SHP77 (cell line): ENCODE results near the gene DPYD.

Experiments
- DNase-seq, 2 experiments: peaks; one replicate each; lab custom pipeline; 2025; lab: John Stamatoyannopoulos, UW

The DPYD gene

DNA sequence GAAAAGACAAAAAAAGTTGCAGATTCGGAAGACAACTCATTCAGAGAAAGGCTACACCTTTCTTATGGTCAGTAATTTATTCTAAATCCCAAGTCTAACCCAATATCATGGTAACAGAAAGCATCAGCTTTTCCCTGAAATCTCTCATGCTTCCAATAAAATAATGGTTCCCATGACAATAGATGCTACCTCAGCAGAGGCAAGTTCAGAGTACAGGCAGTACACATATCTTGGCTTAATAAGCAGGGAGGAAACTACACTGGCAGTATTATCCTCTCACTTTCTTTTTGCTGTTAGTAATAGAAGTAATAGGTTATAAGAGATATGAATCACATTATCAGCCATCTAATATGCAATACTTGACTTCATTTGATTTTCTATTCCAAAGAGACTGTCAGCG lies 137.1 kb downstream of the DPYD start:
- DNase-seq: no peak

DNA sequence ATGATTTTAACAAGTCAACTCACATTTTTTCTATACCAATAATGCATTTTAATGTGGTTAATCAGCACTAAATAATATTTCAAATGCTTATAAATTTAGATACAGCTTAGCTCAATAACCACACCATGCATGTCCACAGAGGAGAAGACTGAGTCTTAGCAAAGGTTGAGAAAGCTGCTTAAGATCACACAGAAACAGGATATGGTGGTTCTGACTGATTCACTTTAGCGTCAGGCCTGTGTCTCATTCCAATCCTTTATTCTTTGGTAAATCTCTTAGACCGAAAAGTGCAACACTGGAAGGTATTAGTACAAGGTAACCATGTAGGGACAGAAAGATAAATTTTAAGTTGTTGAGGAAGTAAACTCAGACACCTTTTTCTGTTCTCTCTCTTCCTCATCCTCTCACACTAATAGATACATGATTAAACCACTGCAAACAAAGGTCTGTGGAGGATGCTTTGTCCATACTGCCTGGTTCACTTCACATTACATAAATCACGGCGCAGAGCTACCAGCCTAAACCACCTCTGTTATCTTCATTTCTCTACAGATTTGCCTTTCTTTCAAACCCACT lies 139.0 kb downstream of the DPYD start:
- no peak for DNase-seq

DNA sequence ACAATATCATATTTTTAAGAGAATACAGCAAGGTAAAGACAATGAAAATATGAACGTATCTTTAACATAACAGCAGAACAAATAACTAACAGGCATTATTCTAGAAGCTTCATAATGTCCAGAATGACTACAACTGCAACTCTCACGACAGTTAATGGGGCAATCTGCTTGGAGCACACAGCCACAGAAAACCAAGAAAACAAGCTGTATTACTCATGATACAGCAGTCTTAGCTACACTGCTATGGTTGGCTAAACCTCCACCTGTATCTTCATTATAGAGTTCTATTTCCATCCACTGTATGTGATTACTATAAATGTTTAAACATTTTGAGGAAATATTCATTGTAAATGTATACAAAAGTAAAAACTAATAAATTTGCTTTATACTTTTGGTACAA lies 139.9 kb downstream of the DPYD start:
- no peak for DNase-seq

DNA sequence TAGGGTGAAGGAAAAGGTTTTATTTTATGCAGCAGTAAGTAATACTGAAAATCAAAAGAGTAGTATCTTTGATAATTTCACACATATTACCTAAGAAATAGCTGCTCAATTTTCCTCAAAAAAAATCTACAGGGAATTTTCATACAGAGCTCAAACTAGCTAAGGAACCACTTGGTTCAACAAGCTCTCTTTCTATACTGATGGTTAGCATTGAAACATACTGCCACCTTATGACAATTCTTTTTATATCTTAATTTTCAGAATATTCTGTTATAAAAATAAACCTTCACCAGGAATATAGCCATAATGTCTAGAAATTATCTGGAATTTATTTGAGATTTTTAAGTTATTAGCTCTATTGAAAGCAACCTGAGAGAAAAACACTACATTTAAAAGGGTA lies 142.1 kb downstream of the DPYD start:
- no peak for DNase-seq

DNA sequence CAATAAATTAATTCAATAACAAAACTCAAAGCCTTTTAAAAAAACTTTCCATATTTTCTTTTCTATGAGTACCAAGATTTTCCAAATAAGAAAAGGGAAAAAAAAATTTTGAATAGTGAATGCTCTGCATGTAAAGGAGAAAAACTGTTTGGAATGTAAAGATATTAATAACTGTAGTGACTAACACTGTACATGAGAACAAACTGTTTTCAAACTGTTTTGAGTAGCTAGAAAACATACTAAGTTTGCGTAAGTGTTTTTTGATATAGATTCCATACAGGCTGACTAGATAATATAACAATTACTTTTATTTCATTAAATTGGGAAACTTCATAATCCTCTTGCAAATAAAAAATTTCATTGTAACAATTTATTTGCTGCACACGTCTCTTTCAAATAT lies 150.5 kb downstream of the DPYD start:
- DNase-seq: no peak

DNA sequence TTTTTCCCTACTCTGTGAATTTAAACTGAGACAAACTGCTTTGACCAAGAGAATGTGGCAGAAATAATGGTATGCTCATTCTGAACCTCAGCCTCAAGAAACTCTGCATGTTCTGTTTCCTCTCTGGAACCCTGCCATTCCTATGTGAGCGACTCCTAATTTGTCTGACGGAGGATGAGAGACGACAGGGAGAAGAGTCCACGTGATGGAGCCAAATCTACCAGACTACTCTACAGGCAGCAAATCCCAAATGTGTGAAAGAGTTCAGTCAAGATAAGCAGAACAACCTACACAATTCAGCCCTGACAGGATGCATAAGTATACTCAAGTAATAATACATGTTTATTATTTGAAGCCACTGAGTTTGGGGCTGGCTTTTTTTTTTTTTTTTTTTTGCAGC lies 153.5 kb downstream of the DPYD start:
- DNase-seq: no peak

DNA sequence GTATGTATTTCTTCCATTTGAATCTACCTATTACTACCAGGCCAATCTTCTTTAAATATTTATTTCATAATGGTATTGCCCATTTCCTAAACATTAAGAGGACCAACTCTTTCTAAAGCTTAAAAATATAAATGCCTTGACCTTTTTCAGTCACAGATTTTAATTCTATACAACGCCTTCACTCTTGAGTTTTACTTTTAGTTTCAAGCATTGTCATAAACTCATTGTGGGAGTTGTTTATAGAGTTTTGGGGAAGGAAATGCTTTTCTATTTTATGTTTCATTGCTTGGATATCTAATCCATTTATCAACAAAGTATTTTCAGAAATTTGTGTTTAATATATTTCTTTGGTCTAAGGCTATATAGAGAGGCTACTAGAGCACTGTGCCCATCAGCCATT lies 155.8 kb downstream of the DPYD start:
- DNase-seq: no peak

DNA sequence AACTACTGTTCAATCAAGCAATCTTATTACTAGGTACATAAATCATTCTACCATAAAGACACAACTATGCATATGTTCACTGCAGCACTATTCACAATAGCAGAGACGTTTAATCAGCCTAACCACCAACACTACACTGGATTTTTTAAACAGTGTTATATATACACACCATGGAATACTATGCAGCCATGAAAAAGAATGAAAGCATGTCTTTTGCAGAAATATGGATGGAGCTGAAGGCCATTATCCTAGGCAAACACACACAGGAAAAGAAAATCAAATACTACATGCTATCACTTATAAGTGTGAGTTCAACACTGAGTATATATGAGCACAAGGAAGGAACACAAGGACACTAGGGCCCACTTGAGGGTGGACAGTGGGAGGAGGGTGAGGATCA lies 159.2 kb downstream of the DPYD start:
- no peak for DNase-seq

DNA sequence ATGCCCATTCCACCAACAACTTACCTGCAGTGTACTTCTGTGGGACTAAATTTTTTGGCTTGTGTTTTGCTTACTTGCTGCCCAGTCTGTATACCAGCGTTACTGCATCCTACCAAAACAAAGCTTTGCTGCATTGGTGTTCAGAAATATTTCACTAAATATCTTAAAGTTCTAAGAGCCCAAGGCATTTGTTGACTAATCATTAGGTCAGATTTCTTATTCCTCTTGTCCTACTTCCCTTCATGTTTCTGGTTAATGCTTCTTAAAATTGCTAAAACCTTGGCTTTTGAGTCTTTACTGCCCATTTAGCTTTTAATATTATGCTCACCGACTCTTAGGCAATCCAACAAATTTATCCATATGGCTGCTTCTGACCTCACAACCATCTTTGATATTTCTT lies 161.8 kb downstream of the DPYD start:
- DNase-seq: no peak

DNA sequence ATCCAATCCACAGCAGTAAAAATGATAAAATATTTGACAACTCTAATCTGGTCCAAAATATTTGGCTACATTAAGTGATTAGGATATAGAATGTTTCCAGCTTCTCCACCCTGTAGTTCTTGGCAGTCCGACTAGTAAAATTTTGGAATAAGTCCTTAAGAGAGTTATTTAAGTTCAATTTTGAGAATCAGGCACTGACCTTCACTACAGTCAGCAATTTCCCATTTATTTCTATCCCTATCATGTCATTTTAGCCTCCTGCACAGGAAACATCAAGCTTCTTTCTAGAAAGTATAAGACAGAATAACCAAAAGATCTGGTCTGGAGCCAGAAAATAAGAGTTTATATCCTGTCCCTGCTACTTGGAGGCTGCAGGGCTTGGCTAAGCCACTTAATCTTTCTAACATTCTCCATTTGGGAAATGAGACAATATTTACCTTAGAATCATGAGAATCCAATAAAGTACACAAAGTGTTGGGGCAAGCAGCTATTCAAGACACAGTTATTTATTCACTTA lies 162.2 kb downstream of the DPYD start:
- DNase-seq: no peak

DNA sequence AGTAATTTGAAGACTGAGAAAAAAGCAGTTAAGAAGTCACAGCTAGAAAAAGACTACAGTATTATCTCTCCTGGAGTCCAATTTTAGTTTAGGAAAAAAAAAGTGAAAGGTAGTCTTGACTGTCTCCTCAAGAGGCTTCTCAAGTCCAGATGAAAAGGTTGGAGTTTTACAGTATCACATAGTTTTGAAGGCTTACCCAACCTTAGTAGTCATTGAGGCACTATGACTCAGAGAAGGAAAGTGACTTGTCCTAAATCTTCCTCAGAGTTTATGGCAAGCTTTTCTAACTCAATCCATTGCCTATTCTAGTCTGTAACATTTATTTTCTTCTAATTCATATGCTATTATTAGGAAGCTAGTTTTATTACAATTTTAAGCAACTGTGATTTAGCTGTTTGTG lies 174.9 kb downstream of the DPYD start:
- no peak for DNase-seq

DNA sequence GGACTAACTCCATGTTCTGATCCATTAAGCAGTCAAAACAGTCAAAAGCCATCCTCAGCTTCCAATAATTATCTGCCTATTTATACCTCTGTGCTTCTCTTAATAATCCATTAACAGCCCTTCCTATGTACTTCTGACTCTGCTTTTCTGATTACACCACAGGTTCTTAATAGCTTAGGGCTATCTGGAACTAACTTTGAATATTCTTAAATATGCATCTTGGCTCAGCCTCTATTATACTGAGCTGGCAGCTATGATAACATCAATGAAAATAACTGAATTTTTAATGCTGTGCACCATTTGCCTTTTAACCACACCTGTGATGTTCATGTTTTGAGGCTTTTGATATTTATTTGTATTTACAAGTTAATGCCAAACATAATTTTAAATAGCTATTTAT lies 175.9 kb downstream of the DPYD start:
- no peak for DNase-seq

DNA sequence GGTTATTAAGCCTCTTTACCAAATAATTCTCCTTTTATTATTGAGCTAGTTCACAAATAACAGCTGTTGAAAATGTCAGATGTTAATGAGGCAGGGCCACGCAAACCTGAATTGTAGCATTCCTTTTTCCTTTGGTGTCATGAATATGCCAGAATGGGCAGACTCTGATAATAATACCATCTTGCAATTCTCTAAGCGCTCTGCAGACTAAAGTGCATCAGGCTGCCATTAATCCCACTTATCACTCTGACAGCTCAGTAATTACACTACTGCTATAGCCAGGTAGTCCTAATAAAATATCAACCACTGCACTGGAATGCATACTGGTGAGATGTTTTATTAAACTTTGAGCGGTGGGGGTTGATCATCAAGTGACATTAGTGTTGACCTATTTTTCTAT lies 177.7 kb downstream of the DPYD start:
- no peak for DNase-seq

DNA sequence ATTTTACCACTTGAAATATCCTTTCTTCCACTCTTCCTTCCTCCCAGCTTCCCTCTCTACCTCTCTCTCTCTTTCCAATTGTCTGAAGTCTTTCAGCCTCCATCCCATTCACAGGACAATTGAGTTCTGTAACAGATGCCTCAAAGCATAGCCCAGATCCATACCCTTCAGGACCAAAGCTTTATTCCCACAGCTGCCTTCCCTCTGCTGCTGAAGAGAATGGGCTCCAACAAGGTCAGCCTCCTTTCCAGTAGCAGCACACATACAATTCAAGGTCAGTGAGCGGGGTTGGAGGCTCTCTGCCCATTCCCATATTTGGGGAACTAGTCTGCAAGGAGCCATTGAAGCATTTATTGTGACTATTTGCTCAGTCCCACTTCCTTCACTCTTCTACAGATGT lies 179.9 kb downstream of the DPYD start:
- DNase-seq: no peak

DNA sequence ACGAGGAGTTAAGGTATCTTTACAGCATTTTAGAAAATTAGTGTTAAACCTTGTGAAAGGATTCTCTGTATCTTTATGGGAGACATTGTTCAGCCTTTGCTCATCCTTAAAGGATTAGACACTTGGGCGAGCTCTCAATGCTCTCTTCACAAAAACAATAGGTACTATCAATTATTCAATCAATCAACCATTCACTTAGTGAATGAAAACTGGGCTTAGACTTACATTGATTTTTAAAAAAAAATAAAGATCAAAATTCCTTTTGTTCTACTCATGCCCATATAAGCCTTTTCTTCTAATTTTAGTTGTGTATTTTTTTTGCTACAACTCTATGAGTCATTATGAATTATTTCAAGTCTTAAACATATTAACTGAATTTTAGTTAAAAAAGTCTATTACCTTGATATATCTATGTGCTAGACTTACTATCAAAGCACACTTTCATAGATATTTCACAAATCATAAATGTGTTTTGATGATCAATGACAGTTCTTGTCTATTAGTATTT lies 181.2 kb downstream of the DPYD start:
- DNase-seq: no peak

DNA sequence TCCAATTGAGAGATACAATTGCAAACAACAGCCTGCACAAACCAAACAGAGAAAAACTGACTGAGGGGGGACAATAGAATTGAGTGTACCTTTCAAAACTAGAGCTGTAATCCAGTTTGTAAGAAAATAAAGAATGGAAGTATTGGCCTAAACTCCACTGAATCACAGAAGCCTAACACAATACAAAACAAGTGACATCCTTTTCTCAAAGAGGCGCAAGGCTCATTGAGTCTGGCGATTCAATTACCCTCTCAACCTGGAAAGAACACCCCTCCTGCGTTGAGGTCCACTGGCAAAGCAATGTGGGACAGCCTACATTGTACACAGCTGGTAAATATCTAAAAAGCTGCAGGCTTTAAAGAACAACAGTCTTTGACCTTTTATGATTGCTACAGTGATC lies 182.6 kb downstream of the DPYD start:
- no peak for DNase-seq

DNA sequence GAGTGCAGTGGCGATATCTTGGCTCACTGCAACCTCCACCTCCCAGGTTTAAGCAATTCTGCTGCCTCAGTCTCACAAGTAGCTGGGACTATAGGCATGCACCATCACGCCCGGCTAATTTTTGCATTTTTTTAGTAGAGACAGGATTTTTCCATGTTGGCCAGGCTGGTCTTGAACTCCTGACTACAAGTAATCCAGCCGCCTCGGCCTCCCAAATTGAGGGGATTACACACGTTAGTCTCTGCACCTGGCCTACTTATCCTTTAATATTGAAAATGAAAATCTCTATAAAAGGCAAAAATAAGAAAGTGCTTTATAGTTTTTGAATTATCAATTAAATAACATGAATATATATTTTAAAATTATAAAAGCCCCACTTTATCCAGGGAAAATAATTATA lies 190.6 kb downstream of the DPYD start:
- no peak for DNase-seq

DNA sequence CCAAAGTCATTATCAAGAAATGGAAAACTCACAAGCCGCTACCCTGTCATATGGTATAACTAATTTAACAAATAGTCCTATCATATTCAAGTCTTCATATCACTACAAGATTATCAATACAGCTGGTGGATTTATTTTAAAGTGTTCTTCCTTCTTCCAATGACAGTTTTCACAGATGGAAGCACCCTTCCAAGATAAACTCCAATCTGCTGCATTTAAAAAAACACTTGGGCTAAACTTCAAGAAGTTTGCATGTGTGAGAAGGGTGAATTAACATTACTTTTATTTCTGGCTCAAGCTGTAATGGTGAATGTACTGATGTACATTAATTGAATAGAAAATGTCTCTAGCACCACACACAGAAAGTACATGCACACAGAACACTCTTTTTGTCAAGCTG lies 192.4 kb downstream of the DPYD start:
- no peak for DNase-seq

DNA sequence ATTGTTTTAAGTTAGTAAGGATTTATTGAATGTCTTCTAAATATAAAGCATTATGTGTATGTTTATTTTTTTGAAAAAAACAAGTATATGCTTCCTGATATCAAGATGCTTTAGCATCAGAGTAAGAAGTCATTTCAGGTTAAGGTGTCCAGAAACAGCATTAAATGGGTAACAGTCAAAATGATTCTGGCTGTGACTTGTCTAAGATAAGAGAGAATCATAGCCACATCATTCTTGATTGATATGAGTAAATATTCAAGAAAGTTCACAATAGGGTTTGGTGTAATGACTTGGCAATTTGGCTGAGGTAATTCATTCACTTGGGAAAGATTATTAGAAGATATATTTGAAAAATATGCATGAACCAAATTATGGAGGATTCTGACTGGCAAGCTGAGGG lies 193.8 kb downstream of the DPYD start:
- DNase-seq: no peak

DNA sequence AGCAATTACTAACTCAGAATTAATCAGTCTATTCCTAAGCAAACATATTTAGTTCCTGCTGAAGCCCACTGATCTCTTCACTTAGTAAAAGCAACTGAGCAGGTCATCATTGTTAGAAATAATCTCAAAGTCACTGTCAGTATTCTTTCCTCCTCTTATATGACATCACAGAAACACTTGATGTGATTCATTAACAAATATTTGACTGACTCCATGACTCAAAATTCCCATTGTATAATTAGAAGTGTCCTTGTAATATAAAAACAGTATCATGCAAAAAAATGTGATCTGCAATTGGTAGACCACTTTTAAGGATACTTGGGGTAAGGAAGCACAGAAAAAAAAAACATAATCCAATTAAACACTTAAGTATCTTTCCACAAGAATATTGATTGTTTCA lies 194.4 kb downstream of the DPYD start:
- DNase-seq: no peak

DNA sequence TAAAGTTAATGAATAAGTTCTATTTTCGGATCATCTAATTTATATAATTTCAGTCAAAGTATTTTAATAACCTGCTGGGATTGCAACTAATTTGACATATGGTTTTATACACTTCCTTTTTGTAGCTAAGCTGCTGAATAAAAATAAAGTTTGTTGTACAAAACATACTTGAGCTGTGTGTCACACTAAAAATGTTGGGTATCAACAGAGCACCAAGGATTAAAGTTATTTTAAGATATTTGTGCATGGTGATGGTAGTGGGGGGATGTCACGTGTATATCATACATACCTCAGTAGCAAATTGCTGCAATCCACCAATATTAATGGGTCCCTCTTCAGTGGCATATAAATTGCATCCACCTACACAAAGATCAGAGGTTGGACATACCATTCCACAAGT lies 199.6 kb downstream of the DPYD start:
- no peak for DNase-seq

DNA sequence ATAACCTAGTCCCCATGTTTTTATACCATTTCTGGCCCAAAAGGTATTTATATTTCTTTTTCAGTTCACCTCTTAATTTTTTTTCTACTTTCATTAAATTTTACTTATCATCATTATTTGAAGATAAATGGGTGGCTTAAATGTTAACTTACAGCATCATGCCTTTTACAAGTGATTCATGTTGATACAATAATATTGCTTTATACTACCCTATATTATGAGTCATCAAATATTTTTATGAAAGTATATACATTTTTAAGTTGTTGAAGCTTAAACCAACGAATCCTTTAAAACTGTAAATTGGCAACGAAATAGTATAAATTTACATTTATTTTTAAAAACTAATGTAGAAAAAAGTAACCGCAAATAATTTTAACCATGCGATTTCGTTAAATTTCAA lies 207.9 kb downstream of the DPYD start:
- DNase-seq: no peak

DNA sequence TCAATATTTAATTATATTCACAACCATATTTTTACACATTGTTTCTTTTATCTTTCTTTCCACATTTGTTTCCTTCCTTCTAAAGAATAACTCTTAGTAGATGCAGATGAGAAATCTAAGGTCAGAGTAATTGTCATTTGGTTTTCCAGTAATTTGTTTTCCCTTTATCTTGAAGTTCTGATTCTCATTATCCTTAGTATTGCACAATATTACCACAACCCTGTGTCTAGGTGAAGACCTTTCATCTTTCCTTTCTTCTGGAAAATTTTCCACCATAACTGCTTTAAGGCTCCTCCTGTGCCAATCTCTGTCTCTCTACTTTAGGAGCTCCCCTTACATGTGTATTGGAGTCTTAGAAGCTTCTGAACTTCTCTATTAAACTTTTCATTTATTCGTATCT lies 209.0 kb downstream of the DPYD start:
- DNase-seq: no peak

DNA sequence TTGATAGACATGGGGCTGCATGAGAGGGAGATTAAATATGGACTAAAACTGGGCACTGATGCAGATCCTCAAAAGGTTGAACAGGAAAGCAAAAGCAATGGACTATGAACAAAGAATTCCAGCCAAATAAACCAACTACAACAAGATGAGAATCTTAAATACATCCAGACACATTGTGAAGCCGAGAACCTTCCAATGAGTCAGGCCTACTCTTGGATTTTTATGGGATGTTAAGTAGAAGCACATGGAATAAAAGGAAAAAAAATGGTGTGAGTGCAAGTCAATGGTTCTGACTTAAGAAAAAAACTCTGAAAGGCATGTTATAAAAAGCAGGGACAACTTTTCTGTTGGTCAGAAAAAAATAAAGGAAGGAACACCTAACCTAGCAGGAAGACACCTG lies 227.2 kb downstream of the DPYD start:
- DNase-seq: no peak

DNA sequence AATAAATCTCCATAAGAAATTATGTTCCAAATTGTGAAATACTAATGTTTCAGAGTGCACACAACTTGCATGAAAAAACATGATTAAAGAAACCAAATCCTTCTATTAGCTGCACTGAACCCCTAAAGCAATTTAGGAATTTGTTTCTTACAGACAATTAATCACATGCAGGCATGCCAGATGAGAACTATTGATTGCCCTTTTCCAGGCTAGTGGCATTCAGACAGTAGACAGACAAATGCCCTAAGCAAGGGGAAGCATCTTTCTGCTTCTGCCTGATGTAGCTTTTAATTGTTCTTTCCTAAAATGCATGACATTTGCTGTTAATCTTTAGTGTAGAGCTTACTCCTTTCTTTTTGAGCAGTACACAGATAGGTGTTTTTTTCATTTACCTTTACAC lies 229.5 kb downstream of the DPYD start:
- no peak for DNase-seq
